PC-3 (cell line): ENCODE measurements around the gene LIMS2. TPM values are rescaled to one million over a fixed set of nuclear protein-coding genes. Genes with fewer than 3 reads are reported as not detected.

Experiments used
- ATAC-seq: fragments of 200-7000 bp; cut with Tn5 transposase; 2 replicates; pipeline ENCODE4 v1.9.1; 2020; ENCODE audit warnings: mild to moderate bottlenecking, moderate library complexity
- BruUV-seq: library from RNA; stranded (reverse); fragments of 400-500 nt; replicated peaks from 2 replicates; lab custom pipeline; 2021; lab: Mats Ljungman, UMichigan
- CTCF ChIA-PET: fragments of 300-600 bp; sonication (Branson Sonifier 250); formaldehyde crosslinking; loops from one replicate; lab custom pipeline; 2022; ENCODE audit warnings: antibody characterized with exemption; lab: Charles Lee
- POLR2A ChIA-PET: fragments of 300-600 bp; sonication (Branson Sonifier 250); formaldehyde crosslinking; loops from one replicate; lab custom pipeline; 2022; ENCODE audit warnings: antibody characterized with exemption; ENCODE audit not compliant: unreplicated experiment; lab: Charles Lee
- DNase-seq: peaks from one replicate; pipeline ENCODE4 v3.0.0-alpha.2; 2015
- H2AFZ ChIP-seq: fragments of 300-600 bp; sonication (generic); 2 replicates; pipeline ENCODE4 v1.6.0; 2016; ENCODE audit warnings: antibody characterized with exemption, low read length
- H3F3A ChIP-seq: fragments of 300-600 bp; sonication (generic); one replicate; pipeline ENCODE4 v1.6.0; 2017; ENCODE audit warnings: antibody characterized with exemption, low read length, control low read depth, mild to moderate bottlenecking; ENCODE audit not compliant: unreplicated experiment
- H3K27ac ChIP-seq: fragments of 300-600 bp; sonication (generic); 2 replicates; pipeline ENCODE4 v1.5.1; 2016; ENCODE audit warnings: mild to moderate bottlenecking, low read length
- H3K27me3 ChIP-seq: fragments of 300-600 bp; sonication (generic); 2 replicates; pipeline ENCODE4 v1.6.1; 2016; ENCODE audit warnings: low read length, mixed read lengths
- H3K36me3 ChIP-seq: fragments of 300-600 bp; sonication (generic); 2 replicates; pipeline ENCODE4 v1.6.1; 2016; ENCODE audit warnings: low read depth, mixed run types, low read length, mixed read lengths
- H3K4me1 ChIP-seq: fragments of 300-600 bp; sonication (generic); 2 replicates; pipeline ENCODE4 v1.5.1; 2016; ENCODE audit warnings: low read length; ENCODE audit not compliant: insufficient read depth
- H3K4me2 ChIP-seq: fragments of 300-600 bp; sonication (generic); 2 replicates; pipeline ENCODE4 v1.6.0; 2016; ENCODE audit warnings: low read length
- H3K4me3 ChIP-seq: fragments of 300-600 bp; sonication (generic); 2 replicates; pipeline ENCODE4 v1.5.1; 2016; ENCODE audit warnings: mild to moderate bottlenecking, low read length, mixed read lengths
- H3K79me2 ChIP-seq: fragments of 300-600 bp; sonication (generic); 2 replicates; pipeline ENCODE4 v1.6.1; 2017; ENCODE audit warnings: low read length, mixed read lengths
- H3K9ac ChIP-seq: fragments of 300-600 bp; sonication (generic); 2 replicates; pipeline ENCODE4 v1.6.0; 2016; ENCODE audit warnings: mild to moderate bottlenecking, low read length
- H3K9me2 ChIP-seq: fragments of 300-600 bp; sonication (generic); replicated peaks from 2 replicates; pipeline ENCODE4 v1.6.1; 2016; ENCODE audit warnings: mixed run types, low read length, mixed read lengths
- H3K9me3 ChIP-seq: fragments of 300-600 bp; sonication (generic); 2 replicates; pipeline ENCODE4 v1.6.1; 2016; ENCODE audit warnings: low read length, mixed read lengths
- H4K20me1 ChIP-seq: fragments of 300-600 bp; sonication (generic); 2 replicates; pipeline ENCODE4 v1.6.1; 2016; ENCODE audit warnings: low read length, mixed read lengths
- EZH2 ChIP-seq: fragments of 300-600 bp; sonication (generic); IDR thresholded peaks from one replicate; pipeline ENCODE4 v1.6.1; 2017; ENCODE audit warnings: antibody characterized with exemption, mild to moderate bottlenecking, low read length; ENCODE audit not compliant: unreplicated experiment
- EZH2phosphoT487 ChIP-seq: fragments of 300-600 bp; sonication (generic); IDR thresholded peaks from 2 replicates; pipeline ENCODE4 v1.6.1; 2018; ENCODE audit warnings: mild to moderate bottlenecking, antibody characterized with exemption, low read length, borderline replicate concordance
- intact Hi-C: fragments of 100-400 bp; cut with micrococcal nuclease; formaldehyde crosslinking; loops from 2 replicates; pipeline ENCODE4 v1.9.0; 2023
- total RNA-seq: library from RNA; depleted of rRNA; stranded (reverse); fragments of >200 nt; gene quantifications from 2 replicates; pipeline ENCODE4 v1.2.3, GENCODE V29; 2014
- TF ChIP-seq, protein P1 (sequence below): fragments of 300-600 bp; sonication (generic); conservative IDR thresholded peaks from 2 replicates; pipeline ENCODE4 v1.5.1; 2017; ENCODE audit warnings: antibody characterized with exemption, low read depth, mild to moderate bottlenecking, low read length

The LIMS2 gene
- total RNA-seq, 1 experiment from 2014 or later = 5.0 TPM

DNA sequence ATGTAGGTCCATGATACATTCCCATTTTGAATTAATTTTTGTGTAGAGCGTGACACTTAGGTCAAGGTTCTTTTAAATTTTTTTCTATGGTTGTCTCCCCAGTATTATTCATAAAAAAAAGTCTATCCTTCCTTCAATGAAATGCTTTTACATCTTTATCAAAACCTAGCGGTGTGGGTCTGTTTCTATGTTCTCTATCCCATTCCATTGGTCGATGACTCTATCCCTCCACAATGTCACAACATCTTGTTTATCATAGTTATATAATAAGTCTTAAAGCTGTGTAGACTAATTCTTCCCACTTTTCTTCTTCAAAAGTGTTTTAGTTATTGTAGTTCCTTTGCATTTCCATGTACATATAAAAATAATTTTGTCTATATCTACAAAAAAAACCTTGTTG is 76.6 kb downstream of the LIMS2 start:
- no peaks in the 10 kb centered on the region for H3K79me2 ChIP-seq
- H3K9me3 ChIP-seq = peaks cover 10% of the 10 kb centered on the region; the same call in 1 of the 2 replicates
- DNase-seq (no peak), ATAC-seq (no peak)
- no peaks in the 10 kb centered on the region for H4K20me1 ChIP-seq
- intact Hi-C loops = loop anchor here (2.0 kb wide), 2 partner anchors 16 to 50 kb away; no protein-coding TSS in a partner anchor
- no peak overlapping the region for H2AFZ ChIP-seq
- TF ChIP-seq, protein P1, sequence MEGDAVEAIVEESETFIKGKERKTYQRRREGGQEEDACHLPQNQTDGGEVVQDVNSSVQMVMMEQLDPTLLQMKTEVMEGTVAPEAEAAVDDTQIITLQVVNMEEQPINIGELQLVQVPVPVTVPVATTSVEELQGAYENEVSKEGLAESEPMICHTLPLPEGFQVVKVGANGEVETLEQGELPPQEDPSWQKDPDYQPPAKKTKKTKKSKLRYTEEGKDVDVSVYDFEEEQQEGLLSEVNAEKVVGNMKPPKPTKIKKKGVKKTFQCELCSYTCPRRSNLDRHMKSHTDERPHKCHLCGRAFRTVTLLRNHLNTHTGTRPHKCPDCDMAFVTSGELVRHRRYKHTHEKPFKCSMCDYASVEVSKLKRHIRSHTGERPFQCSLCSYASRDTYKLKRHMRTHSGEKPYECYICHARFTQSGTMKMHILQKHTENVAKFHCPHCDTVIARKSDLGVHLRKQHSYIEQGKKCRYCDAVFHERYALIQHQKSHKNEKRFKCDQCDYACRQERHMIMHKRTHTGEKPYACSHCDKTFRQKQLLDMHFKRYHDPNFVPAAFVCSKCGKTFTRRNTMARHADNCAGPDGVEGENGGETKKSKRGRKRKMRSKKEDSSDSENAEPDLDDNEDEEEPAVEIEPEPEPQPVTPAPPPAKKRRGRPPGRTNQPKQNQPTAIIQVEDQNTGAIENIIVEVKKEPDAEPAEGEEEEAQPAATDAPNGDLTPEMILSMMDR = no peak
- TF ChIP-seq EZH2phosphoT487 (no peak), EZH2 (no peak)
- H3K36me3 ChIP-seq = no peaks in the 10 kb centered on the region
- H3F3A ChIP-seq = peaks cover 9% of the 10 kb centered on the region
- no TSS peak for BruUV-seq
- peak overlapping the region; percentile 83 for H3K27ac ChIP-seq
- no peaks in the 10 kb centered on the region for H3K27me3 ChIP-seq
- peak overlapping the region; percentile 54 for H3K4me2 ChIP-seq
- no peaks in the 10 kb centered on the region for H3K9me2 ChIP-seq
- ChIA-PET POLR2A (interaction anchor here (0.6 kb wide), 1 partner anchor 271 kb away, joined by 4 read pairs; no protein-coding TSS in a partner anchor), CTCF (interaction anchor here (0.7 kb wide), 1 partner anchor 39 kb away, joined by 3 read pairs; no protein-coding TSS in a partner anchor)
- peaks cover 40% of the 10 kb centered on the region for H3K4me1 ChIP-seq
- H3K4me3 ChIP-seq = 0 out of 2 replicates have a peak overlapping the region, but pooled peaks have one; percentile 18
- H3K9ac ChIP-seq = peak overlapping the region; percentile 32

DNA sequence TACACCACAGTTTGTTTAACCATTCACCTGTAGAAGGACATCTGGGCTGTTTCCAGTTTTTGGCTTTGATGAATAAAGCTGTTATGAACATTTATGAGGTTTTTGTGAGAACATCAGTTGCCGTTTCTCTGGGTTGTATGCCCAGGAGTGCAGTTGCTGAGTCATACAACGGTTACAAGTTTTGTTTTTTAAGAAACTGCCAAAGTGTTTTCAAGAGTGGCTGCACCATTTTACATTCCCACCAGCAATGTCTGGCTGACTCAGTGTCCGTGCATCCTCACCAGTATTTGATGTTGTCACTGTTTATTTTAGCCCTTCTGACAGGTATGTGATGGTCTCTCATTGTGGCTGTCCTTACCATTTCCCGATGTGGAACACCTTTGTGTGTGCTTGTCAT is 77.3 kb downstream of the LIMS2 start:
- Histone ChIP-seq H3F3A (peaks cover 9% of the 10 kb centered on the region), H3K36me3 (no peaks in the 10 kb centered on the region), H4K20me1 (no peaks in the 10 kb centered on the region), H3K4me1 (peaks cover 40% of the 10 kb centered on the region), H3K9me2 (no peaks in the 10 kb centered on the region), H3K4me3 (no peak overlapping the region), H3K79me2 (no peaks in the 10 kb centered on the region), H3K4me2 (peak overlapping the region; percentile 54), H3K9me3 (peaks cover 10% of the 10 kb centered on the region; the same call in 1 of the 2 replicates), H2AFZ (peak overlapping the region; percentile 4; the same call in 1 of the 2 replicates), H3K9ac (peak overlapping the region; percentile 32), H3K27ac (peak overlapping the region; percentile 83), H3K27me3 (no peaks in the 10 kb centered on the region)
- ChIA-PET POLR2A (interaction anchor here (0.7 kb wide), 1 partner anchor 62 kb away, joined by 4 read pairs; no protein-coding TSS in a partner anchor), CTCF (no interaction called here)
- BruUV-seq = no TSS peak
- intact Hi-C loops = loop anchor here (2.0 kb wide), 2 partner anchors 17 to 51 kb away; no protein-coding TSS in a partner anchor
- ATAC-seq = peak; percentile 84
- TF ChIP-seq, protein P1 = no peak
- TF ChIP-seq EZH2phosphoT487 = no peak
- no peak for TF ChIP-seq EZH2
- DNase-seq = peak; percentile 96
